GM12878 (cell line): ENCODE measurements around the gene CD63. TPM values are rescaled to one million over a fixed set of nuclear protein-coding genes. Genes with fewer than 3 reads are reported as not detected.

ENCODE experiments used
- ATAC-seq: fragments of 200-7000 bp; cut with Tn5 transposase; 3 replicates; pipeline ENCODE4 v1.9.1; 2020; ENCODE audit warnings: mild to moderate bottlenecking, moderate library complexity
- Bru-seq: library from RNA; stranded (reverse); fragments of 400-500 nt; gene quantifications from one replicate; lab custom pipeline; 2021; lab: Mats Ljungman, UMichigan
- BruChase-seq, 2 experiments: library from RNA; stranded (reverse); fragments of 400-500 nt; gene quantifications; one replicate each; lab custom pipeline; 2021; lab: Mats Ljungman, UMichigan
- BruUV-seq: library from RNA; stranded (reverse); fragments of 400-500 nt; replicated peaks from 2 replicates; lab custom pipeline; 2021; lab: Mats Ljungman, UMichigan
- CTCF ChIA-PET: fragments of 300-600 bp; sonication (Branson Sonifier 250); formaldehyde crosslinking; extraction: SDS; loops from one replicate; lab custom pipeline; 2021; ENCODE audit warnings: inconsistent platforms; lab: Yijun Ruan, JAX
- POLR2A ChIA-PET: fragments of 350-600 bp; formaldehyde crosslinking; extraction: SDS; loops from one replicate; lab custom pipeline; 2021; ENCODE audit warnings: inconsistent platforms; lab: Charles Lee
- RAD21 ChIA-PET: fragments of 300-600 bp; sonication (Branson Sonifier 250); formaldehyde crosslinking; loops from one replicate; lab custom pipeline; 2023; ENCODE audit warnings: antibody characterized with exemption; ENCODE audit not compliant: unreplicated experiment; lab: Charles Lee
- SMC1A ChIA-PET: fragments of 300-600 bp; sonication (Branson Sonifier 250); formaldehyde crosslinking; loops from one replicate; lab custom pipeline; 2023; ENCODE audit not compliant: unreplicated experiment, uncharacterized antibody; lab: Charles Lee
- DNase-seq: peaks from one replicate; pipeline ENCODE4 v3.0.0-alpha.2; 2011; ENCODE audit warnings: low read depth, low spot score
- FAIRE-seq: peaks from 3 replicates; lab custom pipeline; 2011; peaks lifted over from hg19 to GRCh38; lab: Jason Lieb, UNC
- H2AFZ ChIP-seq: 2 replicates; pipeline ENCODE4 v1.6.0; 2011; ENCODE audit warnings: low read depth, low read length, control low read depth; ENCODE audit not compliant: control insufficient read depth
- H3K27ac ChIP-seq: 2 replicates; pipeline ENCODE4 v1.5.1; 2011; ENCODE audit warnings: control low read depth; ENCODE audit not compliant: control insufficient read depth, insufficient read depth
- H3K27me3 ChIP-seq, 2 experiments: replicated peaks in 1 of 2; 2 replicates each; pipeline versions ENCODE4 v1.6.0 to v1.6.1; 2011; ENCODE audit warnings: low read length in 1 of 2; ENCODE audit not compliant: control insufficient read depth in 2 of 2, insufficient read depth in 2 of 2
- H3K36me3 ChIP-seq, 2 experiments: 2 replicates each; pipeline ENCODE4 v1.5.1; 2011; ENCODE audit warnings: low read length in 1 of 2; ENCODE audit not compliant: control insufficient read depth in 2 of 2, insufficient read depth in 2 of 2
- H3K4me1 ChIP-seq: 2 replicates; pipeline ENCODE4 v1.6.1; 2011; ENCODE audit warnings: mild to moderate bottlenecking, low read length, moderate library complexity, mixed read lengths; ENCODE audit not compliant: control insufficient read depth, insufficient read depth
- H3K4me2 ChIP-seq: 2 replicates; pipeline ENCODE4 v1.6.0; 2011; ENCODE audit warnings: control low read depth; ENCODE audit not compliant: control insufficient read depth, insufficient read depth
- H3K4me3 ChIP-seq: fragments of 200-600 bp; sonication (generic); 2 replicates; pipeline ENCODE4 v1.5.1; 2016
- H3K79me2 ChIP-seq: 2 replicates; pipeline ENCODE4 v1.6.0; 2011; ENCODE audit warnings: low read length; ENCODE audit not compliant: control insufficient read depth, insufficient read depth
- H3K9ac ChIP-seq: 2 replicates; pipeline ENCODE4 v1.8.0; 2011; ENCODE audit warnings: low read length, control low read depth, mixed read lengths; ENCODE audit not compliant: control insufficient read depth, insufficient read depth
- H3K9me3 ChIP-seq: replicated peaks from 3 replicates; pipeline ENCODE4 v1.5.1; 2011; ENCODE audit warnings: mild to moderate bottlenecking, low read length; ENCODE audit not compliant: control insufficient read depth, insufficient read depth
- H4K20me1 ChIP-seq: 2 replicates; pipeline ENCODE4 v1.6.0; 2011; ENCODE audit not compliant: control insufficient read depth, insufficient read depth
- BHLHE40 ChIP-seq, 2 experiments: fragments of 450-650 bp in 1 of 2; IDR thresholded peaks; 2 replicates each; pipeline ENCODE4 v1.6.1; 2011 to 2017; ENCODE audit warnings: low read depth in 2 of 2, borderline replicate concordance in 1 of 2, improper control_type of control experiment in 1 of 2, low read length in 1 of 2, mild to moderate bottlenecking in 1 of 2
- CBFB ChIP-seq: IDR thresholded peaks from 2 replicates; pipeline ENCODE4 v1.6.1; 2016; ENCODE audit warnings: antibody characterized with exemption, low read depth
- CBX3 ChIP-seq: fragments of 200-600 bp; sonication (generic); IDR thresholded peaks from 2 replicates; pipeline ENCODE4 v1.6.1; 2016; ENCODE audit warnings: low read depth, borderline replicate concordance
- CREB1 ChIP-seq: IDR thresholded peaks from 2 replicates; pipeline ENCODE4 v1.6.1; 2012; ENCODE audit warnings: low read depth, mild to moderate bottlenecking, inconsistent platforms
- JUND ChIP-seq: IDR thresholded peaks from 2 replicates; pipeline ENCODE4 v1.6.1; 2012; ENCODE audit warnings: low read depth, mild to moderate bottlenecking, low read length, improper control_type of control experiment, moderate library complexity
- NR2F1 ChIP-seq: fragments of 450-650 bp; conservative IDR thresholded peaks from 2 replicates; pipeline ENCODE4 v1.6.1; 2017; ENCODE audit warnings: mild to moderate bottlenecking
- PAX8 ChIP-seq: fragments of 450-650 bp; IDR thresholded peaks from 2 replicates; pipeline ENCODE4 v1.6.1; 2017; ENCODE audit warnings: mild to moderate bottlenecking, moderate library complexity
- PML ChIP-seq: IDR thresholded peaks from 2 replicates; pipeline ENCODE4 v1.6.1; 2012; ENCODE audit warnings: low read length, inconsistent platforms
- POLR2AphosphoS5 ChIP-seq: IDR thresholded peaks from 2 replicates; pipeline ENCODE4 v1.6.1; 2011; ENCODE audit warnings: mild to moderate bottlenecking, low read length, inconsistent platforms
- POU2F2 ChIP-seq: IDR thresholded peaks from 3 replicates; pipeline ENCODE4 v1.6.1; 2011; ENCODE audit warnings: low read depth, mild to moderate bottlenecking, low read length, borderline replicate concordance
- SRF ChIP-seq, 2 experiments: IDR thresholded peaks; 2 replicates each; pipeline ENCODE4 v1.6.1; 2011; ENCODE audit warnings: low read depth in 2 of 2, low read length in 2 of 2, mild to moderate bottlenecking in 1 of 2, moderate library complexity in 1 of 2
- SUPT20H ChIP-seq: IDR thresholded peaks from 2 replicates; pipeline ENCODE4 v1.6.1; 2011; ENCODE audit warnings: low read depth, mild to moderate bottlenecking, low read length, moderate library complexity, borderline replicate concordance; ENCODE audit not compliant: control insufficient read depth
- TCF12 ChIP-seq: IDR thresholded peaks from 2 replicates; pipeline ENCODE4 v1.6.1; 2011; ENCODE audit warnings: low read depth, mild to moderate bottlenecking, low read length
- ZBED1 ChIP-seq: IDR thresholded peaks from 2 replicates; pipeline ENCODE4 v1.6.1; 2016; ENCODE audit warnings: borderline replicate concordance
- WGBS: methylation state at CpG from one replicate; pipeline ENCODE4 v1.1.6; 2016; ENCODE audit warnings: low lambda C conversion rate; ENCODE audit not compliant: insufficient replicate concordance, insufficient coverage; ENCODE audit errors: missing lambda C conversion rate; 5-methylcytosine and 5-hydroxymethylcytosine counted together
- in situ Hi-C: fragments of 300-500 bp; cut with MboI; formaldehyde crosslinking; loops from 9 replicates; pipeline ENCODE4 v1.14.3; 2018; ENCODE audit warnings: mixed read lengths
- intact Hi-C: fragments of 100-400 bp; cut with micrococcal nuclease; formaldehyde crosslinking; loops from one replicate; pipeline ENCODE4 v1.14.2; 2022; ENCODE audit not compliant: unreplicated experiment
- long read RNA-seq, 2 experiments: library from polyadenylated mRNA; unstranded; transcript quantifications; one replicate each; pipeline ENCODE4 v2.0.0, GENCODE V29; 2019 to 2020
- polyA minus RNA-seq, 3 experiments: library from RNA; depleted of rRNA, polyadenylated mRNA; stranded (reverse); fragments of >200 nt; gene quantifications; 2 replicates each; pipeline ENCODE4 v1.2.3, GENCODE V29; 2011
- polyA plus RNA-seq, 11 experiments: library from polyadenylated mRNA; depleted of rRNA in 4 of 11; unstranded in 6 of 11; stranded (reverse) in 5 of 11; fragments of >200 nt; fragmentation: Nextera tagmentation in 4 of 11; fragmentation: Illumina TruSeq in 1 of 11; extraction: Ambion mirVana in 4 of 11; extraction: Trizol in 1 of 11; gene quantifications; 1 replicate in 1 of 11; 2 replicates in 10 of 11; pipeline versions ENCODE4 v1.2.1 to v1.2.3, GENCODE V29; 2011 to 2016; ENCODE audit warnings: inconsistent platforms in 2 of 11, missing spikeins in 2 of 11, low read depth in 1 of 11
- total RNA-seq, 4 experiments: library from RNA; depleted of rRNA in 3 of 4; stranded (reverse); fragments of >200 nt in 3 of 4; fragmentation: Illumina TruSeq in 1 of 4; extraction: Trizol in 1 of 4; gene quantifications; 2 replicates each; pipeline versions ENCODE4 v1.2.1 to v1.2.3, GENCODE V29; 2013 to 2021
- TF ChIP-seq, protein P1 (sequence below): fragments of 450-650 bp; IDR thresholded peaks from 2 replicates; pipeline ENCODE4 v1.6.1; 2017; ENCODE audit warnings: mild to moderate bottlenecking

Gene CD63
- 44.4 and 46.9 TPM in 2 replicates for total RNA-seq (2013; cell fraction: nucleolus; rRNA removed)
- total RNA-seq (2014; rRNA removed) (147 and 163 TPM in 2 replicates), total RNA-seq (2014; rRNA removed; fragmentation: Illumina TruSeq; extraction: Trizol) (165 and 171 TPM in 2 replicates), total RNA-seq (2021) (171 and 173 TPM in 2 replicates), polyA plus RNA-seq (2011; rRNA removed) (157 and 182 TPM in 2 replicates), polyA plus RNA-seq (2014; fragmentation: Illumina TruSeq; extraction: Trizol) (142 and 156 TPM in 2 replicates), polyA plus RNA-seq (2014; fragmentation: Nextera tagmentation; extraction: Ambion mirVana) (100 to 1,000 TPM; 194 to 220 TPM), polyA plus RNA-seq (2014; rRNA removed) (166 and 193 TPM in 2 replicates), polyA plus RNA-seq (2016; fragmentation: Nextera tagmentation; extraction: Ambion mirVana) (100 to 1,000 TPM; 200 to 209 TPM), polyA minus RNA-seq (2011; rRNA and poly(A)+ RNA removed) (98.9 and 117 TPM in 2 replicates), Bru-seq, nascent RNA (percentile 86 among the genes with signal in this experiment), BruChase-seq, experiment 1, labeled RNA remaining after a 6-hour chase (percentile 98 among the genes with signal in this experiment), BruChase-seq, experiment 2, labeled RNA remaining after a 2-hour chase (percentile 96 among the genes with signal in this experiment)
- polyA plus RNA-seq (2011; ENCODE audit: low read depth) = 176 TPM
- 168 and 246 TPM in 2 replicates for polyA plus RNA-seq (2011; cell fraction: cytosol; rRNA removed)
- polyA plus RNA-seq (2011; cell fraction: nucleus; rRNA removed) = 88.0 and 94.4 TPM in 2 replicates
- 150 and 169 TPM in 2 replicates for polyA plus RNA-seq (2012)
- 27.9 and 34.6 TPM in 2 replicates for polyA minus RNA-seq (2011; cell fraction: cytosol; rRNA and poly(A)+ RNA removed)
- polyA minus RNA-seq (2011; cell fraction: nucleus; rRNA and poly(A)+ RNA removed) = 12.7 and 25.9 TPM in 2 replicates
- long read RNA-seq, experiment 1, transcript CD63-214 (7 exons, 949 nt) = minor isoform, 7 of 49 reads
- long read RNA-seq, experiment 1, transcript CD63-201 (8 exons, 1,070 nt) = major isoform, 34 of 49 reads
- long read RNA-seq, experiment 1, partial matches to known transcripts = 0 of 49 reads
- long read RNA-seq, experiment 1, other reads (novel, unspliced or antisense) = 4 of 49 reads
- long read RNA-seq, experiment 2, transcript CD63-214 (7 exons, 949 nt) = minor isoform, 14 of 330 reads
- long read RNA-seq, experiment 2, transcript CD63-201 (8 exons, 1,070 nt) = major isoform, 272 of 330 reads
- long read RNA-seq, experiment 2, transcript CD63-208 (8 exons, 1,233 nt) = minor isoform, 24 of 330 reads
- long read RNA-seq, experiment 2, partial matches to known transcripts = 1 of 330 reads
- long read RNA-seq, experiment 2, other reads (novel, unspliced or antisense) = 19 of 330 reads

DNA sequence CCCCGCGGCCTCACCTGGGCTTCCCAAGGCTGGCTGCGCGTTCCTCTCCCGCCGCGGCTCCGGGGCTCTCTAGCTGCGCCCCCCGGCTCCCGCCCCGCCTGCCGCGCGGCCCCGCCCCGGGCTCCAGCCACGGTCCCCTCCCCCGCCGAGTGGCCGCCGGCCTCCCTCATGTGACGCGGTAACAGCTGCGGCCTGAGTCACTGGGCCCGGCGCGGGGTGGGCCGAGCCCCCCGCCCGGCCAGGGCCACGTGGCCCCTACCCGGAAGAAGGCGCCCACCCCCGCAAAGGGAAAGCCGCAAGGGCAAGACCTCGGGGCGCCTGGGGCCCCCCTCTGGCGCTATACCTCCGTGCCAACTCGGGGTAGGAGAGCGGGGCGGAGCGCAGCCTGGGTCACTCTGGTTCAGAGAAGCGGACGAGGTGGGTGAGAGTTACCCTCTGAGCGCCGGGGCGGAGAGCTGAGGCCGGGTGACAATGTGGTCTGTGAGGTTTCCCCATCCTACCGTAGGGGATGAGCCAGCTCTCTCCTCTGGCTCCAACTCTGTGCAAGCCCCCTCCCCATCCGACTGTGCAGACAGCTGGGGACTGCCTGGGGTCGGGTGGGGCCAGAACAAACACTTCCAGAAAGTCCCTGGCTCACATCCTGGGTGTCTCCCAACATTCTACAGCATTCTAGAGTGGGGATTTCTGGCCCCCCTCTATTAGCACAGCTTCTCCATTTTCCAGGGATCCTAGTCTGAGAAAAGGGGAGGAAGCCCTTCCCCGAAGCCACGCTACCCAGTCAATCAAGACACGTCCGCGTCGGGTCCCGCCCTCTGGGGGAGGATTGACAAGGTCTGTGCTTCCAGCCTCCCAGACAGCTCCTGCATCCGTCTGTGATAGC, at the start of gene CD63:
Gene CD63 (minus strand): TSS at position 71 of the 880 bp plus-strand sequence. CDS start 668 bp downstream, outside the sequence.
- CTCF ChIA-PET = interaction anchor here (0.7 to 2.9 kb wide), 19 partner anchors 9 to 631 kb away, joined by 3 to 59 read pairs (median 4); partner anchors contain the start of genes BLOC1S1, ORMDL2, RDH5 and RPL41
- peak; percentile 94 for FAIRE-seq
- Histone ChIP-seq H3K9ac (peak within 1 kb of the TSS; percentile 67), H3K27me3 (no peaks in the 10 kb centered on the region), H3K36me3 (peaks cover under 1 to 3% of the 10 kb centered on the region in 2 experiments; a peak in 3 of 4 replicates), H4K20me1 (no peaks in the 10 kb centered on the region), H3K4me3 (peak within 1 kb of the TSS; percentile 76), H3K79me2 (peaks cover 11% of the 10 kb centered on the region), H2AFZ (peak within 1 kb of the TSS; percentile 79), H3K4me2 (peak within 1 kb of the TSS; percentile 70), H3K27ac (peak within 1 kb of the TSS; percentile 68), H3K9me3 (no peaks in the 10 kb centered on the region), H3K4me1 (peaks cover 11% of the 10 kb centered on the region)
- intact Hi-C loops = loop anchor here (1.0 kb wide), 1 partner anchor 8 kb away; no protein-coding TSS in a partner anchor
- BruUV-seq = TSS peak; percentile 77
- no peak for DNase-seq
- in situ Hi-C loops = no loop called here
- SMC1A ChIA-PET = interaction anchor here (0.9 to 2.7 kb wide), 15 partner anchors 9 to 312 kb away, joined by 3 to 30 read pairs (median 3); partner anchors contain the start of genes BLOC1S1, DNAJC14, ORMDL2 and RDH5
- POLR2A ChIA-PET = interaction anchor here (0.6 to 4.5 kb wide), 19 partner anchors 9 to 375 kb away, joined by 3 to 39 read pairs (median 4); partner anchors contain the start of genes BLOC1S1, DNAJC14, ITGA7 and ORMDL2
- RAD21 ChIA-PET = interaction anchor here (0.6 to 4.4 kb wide), 17 partner anchors 9 to 459 kb away, joined by 3 to 58 read pairs (median 4); partner anchors contain the start of genes BLOC1S1, ORMDL2, RAB5B and RDH5
- ATAC-seq = peak; percentile 79
- WGBS = under 1% methylated on average over 34 of the region's 61 CpGs
- TF ChIP-seq SRF (IDR thresholded peaks at IDR 0.05; ENCODE audit: low read depth in 2 of 2, low read length in 2 of 2) = no peak
- TF ChIP-seq CBX3 = no peak
- TF ChIP-seq CBFB = no peak; the same call in 1 of the 2 replicates
- TF ChIP-seq POU2F2 = 0 out of 3 replicates have a peak, but pooled peaks have one; percentile 27
- TF ChIP-seq NR2F1 = peak; percentile 99
- TF ChIP-seq POLR2AphosphoS5 = peak; percentile 74
- peak; percentile 78 for TF ChIP-seq CREB1
- peak; percentile 67; the same call in 1 of the 2 replicates for TF ChIP-seq TCF12
- 0 out of 2 replicates have a peak, but pooled peaks have one; percentile 20 for TF ChIP-seq PAX8
- peak; percentile 80 to 94 for TF ChIP-seq BHLHE40 (IDR thresholded peaks at IDR 0.05; ENCODE audit: borderline replicate concordance in 1 of 2, low read depth in 2 of 2, low read length in 1 of 2)
- TF ChIP-seq SUPT20H = no peak
- no peak for TF ChIP-seq ZBED1
- 0 out of 2 replicates have a peak, but pooled peaks have one; percentile 33 for TF ChIP-seq JUND
- TF ChIP-seq, protein P1, sequence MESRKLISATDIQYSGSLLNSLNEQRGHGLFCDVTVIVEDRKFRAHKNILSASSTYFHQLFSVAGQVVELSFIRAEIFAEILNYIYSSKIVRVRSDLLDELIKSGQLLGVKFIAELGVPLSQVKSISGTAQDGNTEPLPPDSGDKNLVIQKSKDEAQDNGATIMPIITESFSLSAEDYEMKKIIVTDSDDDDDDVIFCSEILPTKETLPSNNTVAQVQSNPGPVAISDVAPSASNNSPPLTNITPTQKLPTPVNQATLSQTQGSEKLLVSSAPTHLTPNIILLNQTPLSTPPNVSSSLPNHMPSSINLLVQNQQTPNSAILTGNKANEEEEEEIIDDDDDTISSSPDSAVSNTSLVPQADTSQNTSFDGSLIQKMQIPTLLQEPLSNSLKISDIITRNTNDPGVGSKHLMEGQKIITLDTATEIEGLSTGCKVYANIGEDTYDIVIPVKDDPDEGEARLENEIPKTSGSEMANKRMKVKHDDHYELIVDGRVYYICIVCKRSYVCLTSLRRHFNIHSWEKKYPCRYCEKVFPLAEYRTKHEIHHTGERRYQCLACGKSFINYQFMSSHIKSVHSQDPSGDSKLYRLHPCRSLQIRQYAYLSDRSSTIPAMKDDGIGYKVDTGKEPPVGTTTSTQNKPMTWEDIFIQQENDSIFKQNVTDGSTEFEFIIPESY = no peak
- peak; percentile 57; the same call in 1 of the 2 replicates for TF ChIP-seq PML
